SK-N-SH treated with all-trans-retinoic acid at 6 μM for 48 hours (cell line): ENCODE data around the gene TBL1X.

Experiments
- CREB5 ChIP-seq: fragments of 250-450 bp; sonication (Bioruptor Pico); IDR thresholded peaks from 2 replicates; pipeline ENCODE4 v1.5.1; 2020; ENCODE audit warnings: low read depth, mild to moderate bottlenecking, moderate library complexity
- GLIS3 ChIP-seq: fragments of 250-450 bp; sonication (Bioruptor Pico); IDR thresholded peaks from 2 replicates; pipeline ENCODE4 v1.5.0; 2020; ENCODE audit warnings: mild to moderate bottlenecking, moderate library complexity
- OSR1 ChIP-seq: fragments of 250-450 bp; sonication (Bioruptor Pico); IDR thresholded peaks from 2 replicates; pipeline ENCODE4 v1.8.0; 2022; ENCODE audit warnings: moderate library complexity, mild to moderate bottlenecking, inconsistent platforms
- POU6F1 ChIP-seq: fragments of 250-450 bp; sonication (Bioruptor Pico); IDR thresholded peaks from 2 replicates; pipeline ENCODE4 v1.8.0; 2021; ENCODE audit warnings: low read depth, mild to moderate bottlenecking, moderate library complexity, borderline replicate concordance
- TSHZ2 ChIP-seq: fragments of 250-450 bp; sonication (Bioruptor Pico); IDR thresholded peaks from 2 replicates; pipeline ENCODE4 v1.5.0; 2020; ENCODE audit warnings: mild to moderate bottlenecking, moderate library complexity
- ZFP3 ChIP-seq: fragments of 250-450 bp; sonication (Bioruptor Pico); IDR thresholded peaks from 2 replicates; pipeline ENCODE4 v1.5.0; 2020; ENCODE audit warnings: mild to moderate bottlenecking, moderate library complexity
- ZFP30 ChIP-seq: fragments of 450-650 bp; formaldehyde crosslinking; IDR thresholded peaks from 2 replicates; pipeline ENCODE4 v1.5.0; 2022; ENCODE audit warnings: mild to moderate bottlenecking, moderate library complexity
- TF ChIP-seq, protein P1 (sequence below): fragments of 250-450 bp; sonication (Bioruptor Pico); IDR thresholded peaks from 2 replicates; pipeline ENCODE4 v1.8.0; 2020; ENCODE audit warnings: mild to moderate bottlenecking, moderate library complexity, borderline replicate concordance

- TF ChIP-seq ZFP30 (no peak), OSR1 (CRISPR knock-in tag) (no peak), CREB5 (CRISPR knock-in tag) (no peak), POU6F1 (no peak), TSHZ2 (CRISPR knock-in tag) (no peak), GLIS3 (CRISPR knock-in tag) (no peak), ZFP3 (no peak)
- TF ChIP-seq, protein P1, sequence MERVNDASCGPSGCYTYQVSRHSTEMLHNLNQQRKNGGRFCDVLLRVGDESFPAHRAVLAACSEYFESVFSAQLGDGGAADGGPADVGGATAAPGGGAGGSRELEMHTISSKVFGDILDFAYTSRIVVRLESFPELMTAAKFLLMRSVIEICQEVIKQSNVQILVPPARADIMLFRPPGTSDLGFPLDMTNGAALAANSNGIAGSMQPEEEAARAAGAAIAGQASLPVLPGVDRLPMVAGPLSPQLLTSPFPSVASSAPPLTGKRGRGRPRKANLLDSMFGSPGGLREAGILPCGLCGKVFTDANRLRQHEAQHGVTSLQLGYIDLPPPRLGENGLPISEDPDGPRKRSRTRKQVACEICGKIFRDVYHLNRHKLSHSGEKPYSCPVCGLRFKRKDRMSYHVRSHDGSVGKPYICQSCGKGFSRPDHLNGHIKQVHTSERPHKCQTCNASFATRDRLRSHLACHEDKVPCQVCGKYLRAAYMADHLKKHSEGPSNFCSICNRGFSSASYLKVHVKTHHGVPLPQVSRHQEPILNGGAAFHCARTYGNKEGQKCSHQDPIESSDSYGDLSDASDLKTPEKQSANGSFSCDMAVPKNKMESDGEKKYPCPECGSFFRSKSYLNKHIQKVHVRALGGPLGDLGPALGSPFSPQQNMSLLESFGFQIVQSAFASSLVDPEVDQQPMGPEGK (CRISPR knock-in tag): no peak
Measured at GRCh38 chrX:9775930-9776329, 311.1 kb downstream of the TBL1X start.
